Sigmoid colon (tissue), 7 donors: ENCODE data around the gene ABCC1. TPM values are rescaled to one million over a fixed set of nuclear protein-coding genes. Genes with fewer than 3 reads are reported as not detected.

ENCODE experiments used
- DNase-seq: peaks from one replicate; pipeline ENCODE4 v3.0.0-alpha.2; 2019
- H3K27ac ChIP-seq, 4 donors: fragments of 200-600 bp; sonication (generic); one replicate each; pipeline ENCODE4 v1.5.1; 2016 to 2019; ENCODE audit warnings: mild to moderate bottlenecking in 1 of 4
- H3K27me3 ChIP-seq, 3 donors: fragments of 200-600 bp; sonication (generic); one replicate each; pipeline ENCODE4 v1.5.1; 2019; ENCODE audit warnings: mild to moderate bottlenecking in 1 of 3
- H3K36me3 ChIP-seq, 4 donors: fragments of 200-600 bp; sonication (generic); one replicate each; pipeline ENCODE4 v1.5.1; 2016 to 2019
- H3K4me1 ChIP-seq, 4 donors: fragments of 200-600 bp; sonication (generic); one replicate each; pipeline ENCODE4 v1.5.1; 2017 to 2019
- H3K4me3 ChIP-seq, 4 donors: fragments of 200-600 bp; sonication (generic); one replicate each; pipeline ENCODE4 v1.5.1; 2017 to 2019; ENCODE audit warnings: mild to moderate bottlenecking in 2 of 4, moderate library complexity in 1 of 4
- H3K9me3 ChIP-seq, 4 donors: fragments of 200-600 bp in 3 of 4; sonication (generic) in 3 of 4; one replicate each; pipeline versions ENCODE4 v1.5.1 to v1.6.1; 2013 to 2019
- EP300 ChIP-seq, 4 donors: sonication (generic); formaldehyde crosslinking; IDR thresholded peaks; one replicate each; pipeline ENCODE4 v1.6.1; 2017; ENCODE audit warnings: antibody characterized with exemption in 4 of 4
- POLR2A ChIP-seq, 2 donors: fragments of 450-650 bp; IDR thresholded peaks; one replicate each; pipeline ENCODE4 v1.6.1; 2016; ENCODE audit warnings: antibody characterized with exemption in 2 of 2, mild to moderate bottlenecking in 2 of 2, moderate library complexity in 2 of 2
- POLR2AphosphoS5 ChIP-seq, 4 donors: sonication (generic); formaldehyde crosslinking; IDR thresholded peaks; one replicate each; pipeline ENCODE4 v1.6.1; 2017; ENCODE audit warnings: antibody characterized with exemption in 4 of 4
- WGBS, 2 donors: extraction: QIAGEN DNeasy Blood & Tissue Kit; methylation state at CpG; one replicate each; pipeline ENCODE4 v1.1.7; 2013; 5-methylcytosine and 5-hydroxymethylcytosine counted together
- intact Hi-C: fragments of 100-400 bp; cut with DNase I; formaldehyde crosslinking; loops from one replicate; pipeline ENCODE4 v1.15.1; 2023
- polyA plus RNA-seq, 3 donors: library from polyadenylated mRNA; stranded (reverse); fragments of 200-250 nt; gene quantifications; one replicate each; pipeline ENCODE4 v1.2.3, GENCODE V29; 2013
- total RNA-seq, 4 donors: library from RNA; depleted of rRNA; stranded (reverse); fragments of >200 nt; gene quantifications; one replicate each; pipeline ENCODE4 v1.1.0, GENCODE V29; 2016
- TF ChIP-seq, protein P1 (sequence below), 4 experiments: fragments of 450-650 bp in 3 of 4; fragments of 200-600 bp in 1 of 4; IDR thresholded peaks; one replicate each; pipeline ENCODE4 v1.5.1; 2016 to 2019; ENCODE audit warnings: antibody characterized with exemption in 4 of 4, mild to moderate bottlenecking in 3 of 4, moderate library complexity in 2 of 4
- donor health status: healthy with polysubstance abuse.
- donor health status: Bipolar disorder and iron deficiency.
- donor health status: healthy.

The ABCC1 gene
- total and polyA plus RNA-seq, 7 donors, result 1.8 to 51.8 (median 22.5) TPM

DNA sequence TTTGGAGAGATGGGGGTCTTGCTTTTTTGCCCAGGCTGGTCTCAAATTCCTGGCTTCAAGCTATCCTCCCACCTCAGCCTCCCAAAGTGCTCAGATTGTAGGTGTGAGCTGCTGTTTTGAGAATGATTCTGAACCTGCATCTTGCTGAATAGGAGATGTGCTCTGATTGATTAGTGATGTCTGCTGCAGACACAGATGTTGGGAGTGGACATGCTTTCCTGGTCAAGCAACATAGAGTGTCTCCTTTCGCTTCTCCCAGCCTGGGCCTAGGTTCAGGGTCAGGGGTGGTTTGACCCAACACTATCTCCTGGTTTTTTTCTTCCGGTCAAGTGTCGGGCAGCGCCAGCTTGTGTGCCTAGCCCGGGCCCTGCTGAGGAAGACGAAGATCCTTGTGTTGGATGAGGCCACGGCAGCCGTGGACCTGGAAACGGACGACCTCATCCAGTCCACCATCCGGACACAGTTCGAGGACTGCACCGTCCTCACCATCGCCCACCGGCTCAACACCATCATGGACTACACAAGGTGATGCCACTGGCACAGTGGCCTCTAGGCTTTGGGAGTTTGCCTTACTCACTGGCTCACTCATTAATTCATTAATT lies 188.7 kb downstream of the ABCC1 start:
- H3K27me3 ChIP-seq, result no peaks in the 10 kb centered on the region
- H3K4me3 ChIP-seq, result no peak overlapping the region
- H3K9me3 ChIP-seq, result no peaks in the 10 kb centered on the region
- 98% methylated on average over 15 of the region's 15 CpGs for WGBS, 2 donors
- TF ChIP-seq, protein P1, sequence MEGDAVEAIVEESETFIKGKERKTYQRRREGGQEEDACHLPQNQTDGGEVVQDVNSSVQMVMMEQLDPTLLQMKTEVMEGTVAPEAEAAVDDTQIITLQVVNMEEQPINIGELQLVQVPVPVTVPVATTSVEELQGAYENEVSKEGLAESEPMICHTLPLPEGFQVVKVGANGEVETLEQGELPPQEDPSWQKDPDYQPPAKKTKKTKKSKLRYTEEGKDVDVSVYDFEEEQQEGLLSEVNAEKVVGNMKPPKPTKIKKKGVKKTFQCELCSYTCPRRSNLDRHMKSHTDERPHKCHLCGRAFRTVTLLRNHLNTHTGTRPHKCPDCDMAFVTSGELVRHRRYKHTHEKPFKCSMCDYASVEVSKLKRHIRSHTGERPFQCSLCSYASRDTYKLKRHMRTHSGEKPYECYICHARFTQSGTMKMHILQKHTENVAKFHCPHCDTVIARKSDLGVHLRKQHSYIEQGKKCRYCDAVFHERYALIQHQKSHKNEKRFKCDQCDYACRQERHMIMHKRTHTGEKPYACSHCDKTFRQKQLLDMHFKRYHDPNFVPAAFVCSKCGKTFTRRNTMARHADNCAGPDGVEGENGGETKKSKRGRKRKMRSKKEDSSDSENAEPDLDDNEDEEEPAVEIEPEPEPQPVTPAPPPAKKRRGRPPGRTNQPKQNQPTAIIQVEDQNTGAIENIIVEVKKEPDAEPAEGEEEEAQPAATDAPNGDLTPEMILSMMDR (IDR thresholded peaks at IDR 0.05), result no peak
- no peak for TF ChIP-seq EP300 (IDR thresholded peaks at IDR 0.05)
- no peak for TF ChIP-seq POLR2A (IDR thresholded peaks at IDR 0.05)
- no peak for TF ChIP-seq POLR2AphosphoS5 (IDR thresholded peaks at IDR 0.05)
- intact Hi-C loops, result no loop called here
- peaks cover 0 to 18% (median 4%) of the 10 kb centered on the region in 4 donors for H3K4me1 ChIP-seq
- H3K27ac ChIP-seq, result no peak overlapping the region
- H3K36me3 ChIP-seq, result peaks cover 29 to 98% (median 76%) of the 10 kb centered on the region in 4 donors
- DNase-seq, result no peak

- 96% methylated on average over 10 of the region's 10 CpGs for WGBS, 2 donors
- peaks cover 0 to 18% (median 4%) of the 10 kb centered on the region in 4 donors for H3K4me1 ChIP-seq
- no peak for DNase-seq
Observed at GRCh38 chr16:16139061-16139460, 189.6 kb downstream of the ABCC1 start.

DNA sequence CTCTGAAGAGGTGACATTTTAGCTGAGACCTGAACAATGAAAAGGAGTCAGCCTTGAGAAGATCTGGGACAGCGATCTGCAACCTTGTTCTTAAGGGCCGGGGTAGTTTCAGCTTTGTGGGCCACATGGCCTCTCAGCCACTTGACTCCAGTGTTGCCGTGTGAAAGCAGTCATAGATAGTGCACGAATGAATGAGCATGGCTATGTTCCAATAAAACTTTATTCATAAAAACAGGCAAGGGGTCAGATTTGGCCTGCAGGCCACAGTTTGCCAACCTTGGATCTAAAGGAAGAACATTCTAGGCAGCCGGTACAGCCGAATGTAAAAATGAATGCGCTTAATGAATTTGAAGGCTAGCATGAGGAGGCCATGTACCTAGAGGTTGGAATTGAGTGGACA lies 190.4 kb downstream of the ABCC1 start:
- WGBS, 2 donors, result 95 to 97% methylated on average over 7 of the region's 7 CpGs
- Histone ChIP-seq H3K27me3 (no peaks in the 10 kb centered on the region), H3K4me3 (no peak overlapping the region), H3K9me3 (no peaks in the 10 kb centered on the region), H3K36me3 (peaks cover 29 to 89% (median 65%) of the 10 kb centered on the region in 4 donors), H3K27ac (peak overlapping the region in 2 of 4 donors; percentile 62 to 68), H3K4me1 (peaks cover 0 to 18% (median 4%) of the 10 kb centered on the region in 4 donors)
- DNase-seq, result no peak
- intact Hi-C loops, result no loop called here
- TF ChIP-seq EP300 (IDR thresholded peaks at IDR 0.05) (no peak), POLR2A (IDR thresholded peaks at IDR 0.05) (no peak), POLR2AphosphoS5 (IDR thresholded peaks at IDR 0.05) (no peak)
- TF ChIP-seq, protein P1 (IDR thresholded peaks at IDR 0.05), result no peak

More at GRCh38 chr16:16139061-16139460, 189.6 kb downstream of the ABCC1 start:
- Histone ChIP-seq H3K4me3 (no peak overlapping the region), H3K27me3 (no peaks in the 10 kb centered on the region), H3K27ac (no peak overlapping the region), H3K36me3 (peaks cover 29 to 90% (median 72%) of the 10 kb centered on the region in 4 donors), H3K9me3 (no peaks in the 10 kb centered on the region)
- intact Hi-C loops, result no loop called here
- no peak for TF ChIP-seq POLR2A (IDR thresholded peaks at IDR 0.05)
- no peak for TF ChIP-seq POLR2AphosphoS5 (IDR thresholded peaks at IDR 0.05)
- TF ChIP-seq, protein P1 (IDR thresholded peaks at IDR 0.05), result no peak
- TF ChIP-seq EP300 (IDR thresholded peaks at IDR 0.05), result no peak

DNA sequence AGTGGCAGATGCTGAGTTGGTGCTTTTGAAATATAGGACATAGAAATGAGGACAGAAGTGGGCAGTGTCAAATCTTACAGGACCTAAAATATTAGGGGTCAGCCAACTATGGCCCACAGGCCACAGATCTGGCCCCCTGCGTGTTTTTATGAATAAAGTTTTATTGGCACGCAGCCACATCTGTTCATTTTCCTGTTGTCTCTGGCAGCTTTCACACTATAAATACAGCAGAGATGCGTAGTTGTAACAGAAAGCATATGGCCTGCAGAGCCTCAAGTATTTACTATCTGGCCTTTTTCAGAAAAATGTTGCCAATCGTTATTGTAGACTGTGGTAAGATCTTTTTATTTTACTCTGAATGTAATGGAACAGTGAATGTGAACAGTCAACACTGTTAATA lies 191.1 kb downstream of the ABCC1 start:
- peak in 3 of 4 donors; percentile 39 to 80 (median 67) for TF ChIP-seq POLR2AphosphoS5 (IDR thresholded peaks at IDR 0.05)
- TF ChIP-seq EP300 (IDR thresholded peaks at IDR 0.05), result no peak
- no peaks in the 10 kb centered on the region for H3K27me3 ChIP-seq
- peaks cover 0 to 18% (median 4%) of the 10 kb centered on the region in 4 donors for H3K4me1 ChIP-seq
- WGBS, 2 donors, result 89 to 92% methylated on average over 4 of the region's 4 CpGs
- no peak overlapping the region for H3K4me3 ChIP-seq
- intact Hi-C loops, result no loop called here
- H3K9me3 ChIP-seq, result no peaks in the 10 kb centered on the region
- peak overlapping the region in 3 of 4 donors; percentile 16 to 68 (median 62) for H3K27ac ChIP-seq
- DNase-seq, result no peak
- H3K36me3 ChIP-seq, result peaks cover 29 to 82% (median 59%) of the 10 kb centered on the region in 4 donors

DNA sequence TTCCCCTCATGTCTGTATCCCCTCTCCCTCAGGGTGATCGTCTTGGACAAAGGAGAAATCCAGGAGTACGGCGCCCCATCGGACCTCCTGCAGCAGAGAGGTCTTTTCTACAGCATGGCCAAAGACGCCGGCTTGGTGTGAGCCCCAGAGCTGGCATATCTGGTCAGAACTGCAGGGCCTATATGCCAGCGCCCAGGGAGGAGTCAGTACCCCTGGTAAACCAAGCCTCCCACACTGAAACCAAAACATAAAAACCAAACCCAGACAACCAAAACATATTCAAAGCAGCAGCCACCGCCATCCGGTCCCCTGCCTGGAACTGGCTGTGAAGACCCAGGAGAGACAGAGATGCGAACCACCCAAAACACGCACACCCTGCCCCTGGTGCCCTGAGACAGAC lies 191.7 kb downstream of the ABCC1 start:
- intact Hi-C loops, result no loop called here
- Histone ChIP-seq H3K9me3 (no peaks in the 10 kb centered on the region), H3K4me3 (no peak overlapping the region), H3K27me3 (no peaks in the 10 kb centered on the region), H3K36me3 (peaks cover 29 to 76% (median 53%) of the 10 kb centered on the region in 4 donors), H3K4me1 (peaks cover 0 to 19% (median 4%) of the 10 kb centered on the region in 4 donors), H3K27ac (peak overlapping the region in 3 of 4 donors; percentile 16 to 68 (median 62))
- TF ChIP-seq, protein P1 (IDR thresholded peaks at IDR 0.05), result no peak
- TF ChIP-seq POLR2AphosphoS5 (IDR thresholded peaks at IDR 0.05) (no peak), POLR2A (IDR thresholded peaks at IDR 0.05) (no peak), EP300 (IDR thresholded peaks at IDR 0.05) (no peak)
- 95 to 97% methylated on average over 11 of the region's 11 CpGs for WGBS, 2 donors
- DNase-seq, result no peak
